Fibroblast of pulmonary artery (primary cell): ENCODE data around the gene UBE2J2.

Source experiments
- DNase-seq: peaks from one replicate; pipeline ENCODE4 v3.0.0-alpha.2; 2010; ENCODE audit warnings: low read depth
- H3K4me3 ChIP-seq: replicated peaks from 2 replicates; pipeline ENCODE4 v1.5.1; 2011; ENCODE audit warnings: low read depth, mild to moderate bottlenecking, control low read depth, low read length, moderate library complexity
- TF ChIP-seq, protein P1 (sequence below): IDR thresholded peaks from 2 replicates; pipeline ENCODE4 v1.5.1; 2011; ENCODE audit warnings: mild to moderate bottlenecking, control low read depth, low read length, inconsistent platforms; ENCODE audit errors: missing control alignments

The UBE2J2 gene

DNA sequence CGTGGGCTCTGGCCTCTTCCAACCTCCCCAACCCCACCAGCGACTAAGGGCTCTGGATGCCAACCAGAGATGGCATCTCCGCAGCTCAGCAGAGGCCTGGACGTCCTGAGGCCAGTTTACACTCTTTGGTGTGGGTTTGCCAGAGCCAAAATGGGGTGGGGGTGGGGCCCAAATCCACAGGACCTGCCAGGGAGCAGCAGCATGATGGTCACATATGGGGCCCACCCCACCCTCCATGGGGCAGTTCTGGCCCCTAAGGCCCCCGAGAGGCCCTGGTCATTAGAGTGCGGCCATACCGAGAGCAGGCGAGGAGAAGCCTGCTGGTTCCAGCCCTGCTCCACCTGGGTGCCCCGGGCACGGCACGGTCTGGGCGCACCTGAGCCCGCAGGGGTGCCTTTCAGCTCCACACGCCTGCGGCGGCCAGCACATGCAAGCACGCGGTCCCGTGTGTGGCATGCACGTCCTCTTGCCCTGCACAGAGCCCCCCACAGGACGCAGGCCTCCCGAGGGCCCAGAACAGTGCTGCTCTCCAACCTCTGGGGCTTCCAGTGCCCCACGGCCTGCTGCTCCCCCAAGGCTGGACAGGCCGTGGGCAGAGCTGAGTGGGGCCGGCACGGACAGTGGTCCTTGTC, 31.9 kb downstream of the UBE2J2 start:
- no peak for DNase-seq
- no peak overlapping the region for H3K4me3 ChIP-seq
- TF ChIP-seq, protein P1, sequence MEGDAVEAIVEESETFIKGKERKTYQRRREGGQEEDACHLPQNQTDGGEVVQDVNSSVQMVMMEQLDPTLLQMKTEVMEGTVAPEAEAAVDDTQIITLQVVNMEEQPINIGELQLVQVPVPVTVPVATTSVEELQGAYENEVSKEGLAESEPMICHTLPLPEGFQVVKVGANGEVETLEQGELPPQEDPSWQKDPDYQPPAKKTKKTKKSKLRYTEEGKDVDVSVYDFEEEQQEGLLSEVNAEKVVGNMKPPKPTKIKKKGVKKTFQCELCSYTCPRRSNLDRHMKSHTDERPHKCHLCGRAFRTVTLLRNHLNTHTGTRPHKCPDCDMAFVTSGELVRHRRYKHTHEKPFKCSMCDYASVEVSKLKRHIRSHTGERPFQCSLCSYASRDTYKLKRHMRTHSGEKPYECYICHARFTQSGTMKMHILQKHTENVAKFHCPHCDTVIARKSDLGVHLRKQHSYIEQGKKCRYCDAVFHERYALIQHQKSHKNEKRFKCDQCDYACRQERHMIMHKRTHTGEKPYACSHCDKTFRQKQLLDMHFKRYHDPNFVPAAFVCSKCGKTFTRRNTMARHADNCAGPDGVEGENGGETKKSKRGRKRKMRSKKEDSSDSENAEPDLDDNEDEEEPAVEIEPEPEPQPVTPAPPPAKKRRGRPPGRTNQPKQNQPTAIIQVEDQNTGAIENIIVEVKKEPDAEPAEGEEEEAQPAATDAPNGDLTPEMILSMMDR: no peak

DNA sequence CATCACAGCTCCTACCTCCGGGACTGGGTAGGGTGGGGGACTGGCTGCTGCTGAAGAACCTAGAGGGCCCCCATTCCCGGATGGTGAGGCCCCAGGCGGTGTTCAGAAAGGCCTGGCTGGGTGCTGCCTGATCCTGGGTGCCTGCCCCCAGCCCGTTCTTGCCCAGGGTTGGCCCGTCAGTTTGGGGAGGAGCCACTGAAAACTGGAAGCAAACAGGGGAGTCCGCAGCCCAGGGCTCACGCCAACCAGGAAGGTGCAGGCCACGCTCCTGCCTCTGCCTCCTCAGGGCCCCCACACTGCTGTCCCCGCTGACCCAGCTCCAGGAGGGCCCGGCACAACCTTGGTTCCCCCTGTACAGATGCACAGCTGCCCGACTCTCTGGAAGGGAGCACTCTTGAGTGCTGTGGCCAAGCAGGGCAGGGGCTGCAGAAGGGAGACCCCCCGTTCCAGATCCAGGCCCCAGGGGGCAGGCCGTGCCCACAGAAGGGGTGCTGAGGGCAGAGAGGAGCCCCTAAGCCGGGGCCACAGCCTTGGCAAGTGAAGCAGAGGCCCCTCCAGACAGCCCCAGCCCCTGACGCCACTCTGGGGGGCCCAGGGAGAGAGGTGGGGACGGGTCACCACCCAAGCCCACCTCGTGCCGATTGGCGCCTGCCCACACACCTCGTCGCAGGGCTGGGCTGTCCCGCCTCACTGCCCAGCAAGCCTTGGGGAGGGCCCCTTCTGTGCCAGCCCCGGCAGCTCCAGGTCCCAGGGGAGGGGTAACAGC, 32.6 kb downstream of the UBE2J2 start:
- no peak overlapping the region for H3K4me3 ChIP-seq
- TF ChIP-seq, protein P1: no peak
- no peak for DNase-seq

GRCh38 chr1:1240348-1240732, 33.3 kb downstream of the UBE2J2 start:
- DNase-seq: no peak
- no peak overlapping the region for H3K4me3 ChIP-seq
- TF ChIP-seq, protein P1: no peak

GRCh38 chr1:1239614-1240347, 33.9 kb downstream of the UBE2J2 start:
- TF ChIP-seq, protein P1: no peak
- DNase-seq: no peak
- H3K4me3 ChIP-seq: no peak overlapping the region

DNA sequence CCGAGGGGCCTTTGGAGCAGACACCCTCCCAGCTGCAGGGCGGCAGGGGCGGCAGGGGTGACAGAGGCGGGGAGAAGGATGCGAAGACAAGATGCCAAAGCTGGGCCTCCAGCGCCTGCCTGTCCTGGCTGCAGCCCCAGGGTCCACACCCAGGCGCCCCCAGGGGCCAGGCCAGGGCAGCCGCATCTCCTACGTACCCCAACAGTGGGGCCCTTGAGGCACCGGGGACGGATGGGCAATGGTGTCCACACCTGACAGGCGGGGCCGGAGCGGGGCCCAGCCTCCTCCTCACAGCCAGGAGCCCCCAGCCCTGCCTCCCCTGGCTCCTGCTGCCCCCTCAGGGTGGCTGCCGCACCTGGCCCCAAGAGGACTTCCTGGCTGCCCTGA, 34.4 kb downstream of the UBE2J2 start:
- DNase-seq: no peak
- no peak overlapping the region for H3K4me3 ChIP-seq
- TF ChIP-seq, protein P1: no peak

DNA sequence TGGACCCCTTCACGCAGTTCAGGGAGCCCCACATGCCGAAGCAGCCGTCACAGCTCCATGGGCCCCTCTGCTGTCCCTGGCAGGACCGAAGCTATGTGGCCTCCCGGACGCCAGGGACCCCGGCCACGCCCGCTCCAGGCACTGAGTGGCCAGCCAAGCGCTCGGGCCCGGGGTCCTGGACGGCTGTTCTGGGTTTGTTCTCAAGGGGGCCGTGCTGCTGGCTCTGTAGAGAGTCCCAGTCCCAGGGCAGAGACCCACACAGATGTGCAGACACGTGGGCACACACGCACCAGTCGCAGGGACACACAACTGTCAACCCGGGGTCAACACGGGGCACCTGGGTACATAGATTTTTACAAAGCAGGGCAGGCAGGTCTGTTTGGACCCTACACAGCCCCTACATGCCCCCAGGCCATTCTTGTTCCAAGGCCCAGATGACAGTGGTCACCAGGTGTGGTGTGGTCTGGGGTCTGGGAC, 34.9 kb downstream of the UBE2J2 start:
- no peak for DNase-seq
- TF ChIP-seq, protein P1: no peak
- H3K4me3 ChIP-seq: no peak overlapping the region
